GM18867 (cell line): ENCODE results near the gene WDFY4.

Experiments used
- ATAC-seq: cut with Tn5 transposase; IDR thresholded peaks from one replicate; pipeline ENCODE4 v1.9.1; 2021; ENCODE audit warnings: mild to moderate bottlenecking, moderate library complexity; ENCODE audit not compliant: unreplicated experiment

WDFY4 gene

GRCh38 chr10:48957361-48958151 is 272.9 kb downstream of the WDFY4 start:
- no peak for ATAC-seq

GRCh38 chr10:48958598-48959190 is 274.0 kb downstream of the WDFY4 start:
- ATAC-seq: no peak

GRCh38 chr10:48964038-48964437 is 279.4 kb downstream of the WDFY4 start:
- ATAC-seq: no peak

GRCh38 chr10:48965460-48965859 is 280.8 kb downstream of the WDFY4 start:
- no peak for ATAC-seq

- ATAC-seq: no peak
Measured at GRCh38 chr10:48968036-48968435, 283.4 kb downstream of the WDFY4 start.

- no peak for ATAC-seq
Measured at GRCh38 chr10:48970046-48970445, 285.4 kb downstream of the WDFY4 start.

GRCh38 chr10:48970654-48971053 is 286.0 kb downstream of the WDFY4 start:
- no peak for ATAC-seq

- ATAC-seq: no peak
Measured at GRCh38 chr10:48973065-48973464, 288.4 kb downstream of the WDFY4 start.

- no peak for ATAC-seq
Measured at GRCh38 chr10:48974510-48975156, 290.0 kb downstream of the WDFY4 start.

GRCh38 chr10:48976196-48976595 is 291.5 kb downstream of the WDFY4 start:
- no peak for ATAC-seq

- ATAC-seq: no peak
Measured at GRCh38 chr10:48978318-48978717, 293.6 kb downstream of the WDFY4 start.

GRCh38 chr10:48981310-48981907 is 296.7 kb downstream of the WDFY4 start:
- ATAC-seq: no peak

GRCh38 chr10:48982584-48982983 is 297.9 kb downstream of the WDFY4 start:
- ATAC-seq: no peak

- no peak for ATAC-seq
Measured at GRCh38 chr10:48983648-48984351, 299.1 kb downstream of the WDFY4 start.

- ATAC-seq: no peak
Measured at GRCh38 chr10:48985621-48986158, 301.0 kb downstream of the WDFY4 start.

- ATAC-seq: no peak
Measured at GRCh38 chr10:48990226-48990625, 305.6 kb downstream of the WDFY4 start.

GRCh38 chr10:48993627-48994026 is 309.0 kb downstream of the WDFY4 start:
- ATAC-seq: no peak

GRCh38 chr10:48996329-48996728 is 311.7 kb downstream of the WDFY4 start:
- ATAC-seq: no peak

- no peak for ATAC-seq
Measured at GRCh38 chr10:48999346-48999745, 314.7 kb downstream of the WDFY4 start.

- no peak for ATAC-seq
Measured at GRCh38 chr10:49000437-49001398, 316.0 kb downstream of the WDFY4 start.
